ENCODE data around the gene SDK1.
"Not testable (repeated sequence)": the region's sequence is repeated elsewhere in the genome, so short reads cannot be mapped to it uniquely, and the experiment has no call there.

DNA sequence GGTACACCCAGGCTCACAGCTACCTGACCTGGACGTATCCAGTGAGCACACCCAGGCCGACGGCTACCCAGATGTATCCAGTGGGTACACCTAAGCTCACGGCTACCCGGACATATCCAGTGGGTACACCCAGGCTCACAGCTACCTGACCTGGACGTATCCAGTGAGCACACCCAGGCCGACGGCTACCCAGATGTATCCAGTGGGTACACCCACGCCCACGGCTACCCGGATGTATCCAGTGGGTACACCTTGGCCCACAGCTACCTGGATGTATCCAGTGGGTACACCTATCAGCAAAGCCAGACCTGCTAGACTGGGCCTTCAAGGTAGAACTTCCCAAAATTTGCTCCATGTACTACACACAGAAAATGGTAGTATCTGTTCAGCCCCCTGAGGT lies 662.7 kb downstream of the SDK1 start:
- TF ChIP-seq FOXP4, E2F1 (CRISPR knock-in tag; IDR thresholded peaks at IDR 0.05): not testable (repeated sequence)
- TF ChIP-seq, protein P1, sequence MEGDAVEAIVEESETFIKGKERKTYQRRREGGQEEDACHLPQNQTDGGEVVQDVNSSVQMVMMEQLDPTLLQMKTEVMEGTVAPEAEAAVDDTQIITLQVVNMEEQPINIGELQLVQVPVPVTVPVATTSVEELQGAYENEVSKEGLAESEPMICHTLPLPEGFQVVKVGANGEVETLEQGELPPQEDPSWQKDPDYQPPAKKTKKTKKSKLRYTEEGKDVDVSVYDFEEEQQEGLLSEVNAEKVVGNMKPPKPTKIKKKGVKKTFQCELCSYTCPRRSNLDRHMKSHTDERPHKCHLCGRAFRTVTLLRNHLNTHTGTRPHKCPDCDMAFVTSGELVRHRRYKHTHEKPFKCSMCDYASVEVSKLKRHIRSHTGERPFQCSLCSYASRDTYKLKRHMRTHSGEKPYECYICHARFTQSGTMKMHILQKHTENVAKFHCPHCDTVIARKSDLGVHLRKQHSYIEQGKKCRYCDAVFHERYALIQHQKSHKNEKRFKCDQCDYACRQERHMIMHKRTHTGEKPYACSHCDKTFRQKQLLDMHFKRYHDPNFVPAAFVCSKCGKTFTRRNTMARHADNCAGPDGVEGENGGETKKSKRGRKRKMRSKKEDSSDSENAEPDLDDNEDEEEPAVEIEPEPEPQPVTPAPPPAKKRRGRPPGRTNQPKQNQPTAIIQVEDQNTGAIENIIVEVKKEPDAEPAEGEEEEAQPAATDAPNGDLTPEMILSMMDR (IDR thresholded peaks at IDR 0.05) = not testable (repeated sequence)

Measured in WTC11 (cell line).